ENCODE data around the gene HRH3. TPM values are rescaled to one million over a fixed set of nuclear protein-coding genes. Genes with fewer than 3 reads are reported as not detected.

The HRH3 gene
- total RNA-seq, 1 donor from 2014 or later, result not detected

- ATAC-seq (no peak), DNase-seq (ENCODE audit: missing footprints) (peak; percentile 7)
- intact Hi-C loops (cut with DNase I), result no loop called here
Measured at GRCh38 chr20:62233684-62234083, 13.6 kb upstream of the HRH3 start.

- ATAC-seq (peak; percentile 47), DNase-seq (ENCODE audit: missing footprints) (peak; percentile 62)
- intact Hi-C loops (cut with DNase I), result no loop called here
Measured at GRCh38 chr20:62232770-62233645, 12.9 kb upstream of the HRH3 start.

GRCh38 chr20:62232194-62232593, 12.1 kb upstream of the HRH3 start:
- no peak for ATAC-seq
- no peak for DNase-seq (ENCODE audit: missing footprints)
- intact Hi-C loops (cut with DNase I), result no loop called here

- intact Hi-C loops (cut with DNase I), result no loop called here
- ATAC-seq (no peak), DNase-seq (ENCODE audit: missing footprints) (no peak)
Measured at GRCh38 chr20:62231292-62231691, 11.2 kb upstream of the HRH3 start.

- DNase-seq (ENCODE audit: missing footprints) (no peak), ATAC-seq (no peak)
- intact Hi-C loops (cut with DNase I), result no loop called here
Measured at GRCh38 chr20:62230696-62231095, 10.6 kb upstream of the HRH3 start.

GRCh38 chr20:62230276-62230675, 10.2 kb upstream of the HRH3 start:
- ATAC-seq (no peak), DNase-seq (ENCODE audit: missing footprints) (no peak)
- intact Hi-C loops (cut with DNase I), result no loop called here

- ATAC-seq, result no peak
- no peak for DNase-seq (ENCODE audit: missing footprints)
- intact Hi-C loops (cut with DNase I), result no loop called here
Measured at GRCh38 chr20:62229667-62230066, 9.6 kb upstream of the HRH3 start.

- no peak for ATAC-seq
- DNase-seq (ENCODE audit: missing footprints), result no peak
- intact Hi-C loops (cut with DNase I), result no loop called here
Measured at GRCh38 chr20:62228982-62229545, 9.0 kb upstream of the HRH3 start.

GRCh38 chr20:62227977-62228958, 8.2 kb upstream of the HRH3 start:
- intact Hi-C loops (cut with DNase I), result no loop called here
- DNase-seq (ENCODE audit: missing footprints), result no peak
- peak; percentile 21 for ATAC-seq

GRCh38 chr20:62227591-62227976, 7.5 kb upstream of the HRH3 start:
- no peak for DNase-seq (ENCODE audit: missing footprints)
- ATAC-seq, result no peak
- intact Hi-C loops (cut with DNase I), result no loop called here

GRCh38 chr20:62226707-62227590, 6.9 kb upstream of the HRH3 start:
- no peak for ATAC-seq
- no peak for DNase-seq (ENCODE audit: missing footprints)
- intact Hi-C loops (cut with DNase I), result no loop called here

- intact Hi-C loops (cut with DNase I), result no loop called here
- ATAC-seq, result no peak
Measured at GRCh38 chr20:62225820-62226635, 6.0 kb upstream of the HRH3 start.

GRCh38 chr20:62225026-62225425, 4.9 kb upstream of the HRH3 start:
- DNase-seq (ENCODE audit: missing footprints) (no peak), ATAC-seq (no peak)
- intact Hi-C loops (cut with DNase I), result no loop called here

More at GRCh38 chr20:62225820-62226635, 6.0 kb upstream of the HRH3 start:
- DNase-seq (ENCODE audit: missing footprints), result no peak

- no peak for ATAC-seq
- no peak for DNase-seq (ENCODE audit: missing footprints)
- intact Hi-C loops (cut with DNase I), result no loop called here
Measured at GRCh38 chr20:62224113-62224855, 4.2 kb upstream of the HRH3 start.

- DNase-seq (ENCODE audit: missing footprints) (no peak), ATAC-seq (no peak)
- intact Hi-C loops (cut with DNase I), result no loop called here
Measured at GRCh38 chr20:62223571-62223970, 3.5 kb upstream of the HRH3 start.

- intact Hi-C loops (cut with DNase I), result no loop called here
- ATAC-seq, result no peak
- no peak for DNase-seq (ENCODE audit: missing footprints)
Measured at GRCh38 chr20:62222972-62223371, 2.9 kb upstream of the HRH3 start.

GRCh38 chr20:62222266-62222850, 2.3 kb upstream of the HRH3 start:
- intact Hi-C loops (cut with DNase I), result no loop called here
- no peak for DNase-seq (ENCODE audit: missing footprints)
- no peak for ATAC-seq

All from Right ventricle myocardium inferior (tissue), 1 donor.